ENCODE data around the gene SUFU. TPM values are rescaled to one million over a fixed set of nuclear protein-coding genes. Genes with fewer than 3 reads are reported as not detected.

SUFU gene
- total and polyA plus RNA-seq, 2 of the 13 experiments (the other 11 are each of a cell fraction or from before 2014, with no cell fraction given): 2.9 to 5.5 TPM

GRCh38 chr10:102665904-102666509, 162.2 kb downstream of the SUFU start (continued):
- TF ChIP-seq ARID5B (CRISPR knock-in tag; IDR thresholded peaks at IDR 0.05) (0 out of 2 replicates have a peak, but pooled peaks have one; percentile 9), ATRX (CRISPR knock-in tag; IDR thresholded peaks at IDR 0.05; ENCODE audit: borderline replicate concordance) (no peak), NFATC3 (CRISPR knock-in tag; IDR thresholded peaks at IDR 0.05) (no peak), TCF7L2 (IDR thresholded peaks at IDR 0.05; ENCODE audit: low read depth, low read length) (no peak), PITX1 (CRISPR knock-in tag; IDR thresholded peaks at IDR 0.05) (peak; percentile 66), ZNF773 (CRISPR knock-in tag; IDR thresholded peaks at IDR 0.05; ENCODE audit: borderline replicate concordance) (no peak), HOXA3 (CRISPR knock-in tag; IDR thresholded peaks at IDR 0.05) (0 out of 2 replicates have a peak, but pooled peaks have one; percentile 12), ZNF451 (CRISPR knock-in tag; IDR thresholded peaks at IDR 0.05) (no peak), ZNF484 (CRISPR knock-in tag; IDR thresholded peaks at IDR 0.05; ENCODE audit: borderline replicate concordance, low read depth) (no peak), ZBTB3 (CRISPR knock-in tag; IDR thresholded peaks at IDR 0.05; ENCODE audit: borderline replicate concordance, low read depth) (no peak), ZNF281 (CRISPR knock-in tag; IDR thresholded peaks at IDR 0.05; ENCODE audit: borderline replicate concordance) (no peak; the same call in 1 of the 2 replicates), ZC3H13 (CRISPR knock-in tag; IDR thresholded peaks at IDR 0.05) (no peak), ZNF326 (CRISPR knock-in tag; IDR thresholded peaks at IDR 0.05; ENCODE audit: borderline replicate concordance) (no peak), THAP11 (CRISPR knock-in tag; IDR thresholded peaks at IDR 0.05) (no peak; the same call in 1 of the 2 replicates), HIC2 (CRISPR knock-in tag; IDR thresholded peaks at IDR 0.05; ENCODE audit: low read depth) (peak; percentile 74; the same call in 1 of the 2 replicates), AFF4 (CRISPR knock-in tag; IDR thresholded peaks at IDR 0.05) (no peak), SOX5 (CRISPR knock-in tag; IDR thresholded peaks at IDR 0.05; ENCODE audit: borderline replicate concordance) (0 out of 2 replicates have a peak, but pooled peaks have one; percentile 39)

All from HepG2 (cell line).